ENCODE measurements around the gene COLEC12.

GRCh38 chr18:336713-337112 is 163.8 kb downstream of the COLEC12 start:
- TF ChIP-seq POLR2A (IDR thresholded peaks at IDR 0.05) = no peak
- TF ChIP-seq, protein P1, sequence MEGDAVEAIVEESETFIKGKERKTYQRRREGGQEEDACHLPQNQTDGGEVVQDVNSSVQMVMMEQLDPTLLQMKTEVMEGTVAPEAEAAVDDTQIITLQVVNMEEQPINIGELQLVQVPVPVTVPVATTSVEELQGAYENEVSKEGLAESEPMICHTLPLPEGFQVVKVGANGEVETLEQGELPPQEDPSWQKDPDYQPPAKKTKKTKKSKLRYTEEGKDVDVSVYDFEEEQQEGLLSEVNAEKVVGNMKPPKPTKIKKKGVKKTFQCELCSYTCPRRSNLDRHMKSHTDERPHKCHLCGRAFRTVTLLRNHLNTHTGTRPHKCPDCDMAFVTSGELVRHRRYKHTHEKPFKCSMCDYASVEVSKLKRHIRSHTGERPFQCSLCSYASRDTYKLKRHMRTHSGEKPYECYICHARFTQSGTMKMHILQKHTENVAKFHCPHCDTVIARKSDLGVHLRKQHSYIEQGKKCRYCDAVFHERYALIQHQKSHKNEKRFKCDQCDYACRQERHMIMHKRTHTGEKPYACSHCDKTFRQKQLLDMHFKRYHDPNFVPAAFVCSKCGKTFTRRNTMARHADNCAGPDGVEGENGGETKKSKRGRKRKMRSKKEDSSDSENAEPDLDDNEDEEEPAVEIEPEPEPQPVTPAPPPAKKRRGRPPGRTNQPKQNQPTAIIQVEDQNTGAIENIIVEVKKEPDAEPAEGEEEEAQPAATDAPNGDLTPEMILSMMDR (IDR thresholded peaks at IDR 0.05) = no peak

All from lower leg skin (tissue), 3 donors.